ENCODE measurements around the gene WDR37.

- TF ChIP-seq EZH2 (IDR thresholded peaks at IDR 0.05; ENCODE audit: borderline replicate concordance, low read length) (no peak), CTCF (IDR thresholded peaks at IDR 0.05; ENCODE audit: low read length) (no peak)
Observed at GRCh38 chr10:1153805-1154351, 97.7 kb downstream of the WDR37 start.

Data from OCI-LY1 (cell line).